ENCODE results near the gene PDE7B.

Gene PDE7B

GRCh38 chr6:135970750-135971149 lies 119.2 kb downstream of the PDE7B start:
- Histone ChIP-seq H3K36me3 (ENCODE audit: control insufficient read depth in 1 of 2, insufficient read depth in 2 of 2, low read length in 2 of 2) (no peaks in the 10 kb centered on the region), H3K4me3 (ENCODE audit: low read depth in 1 of 2, low read length in 2 of 2) (no peak overlapping the region), H3K9me3 (ENCODE audit: control insufficient read depth in 1 of 2, low read length in 2 of 2) (no peaks in the 10 kb centered on the region), H3K27me3 (ENCODE audit: low read depth, low read length) (no peaks in the 10 kb centered on the region), H3K27ac (ENCODE audit: low read length) (no peak overlapping the region), H3K4me1 (ENCODE audit: control insufficient read depth in 1 of 2, insufficient read depth in 2 of 2, low read length in 2 of 2) (no peaks in the 10 kb centered on the region)

- Histone ChIP-seq H3K36me3 (ENCODE audit: control insufficient read depth in 1 of 2, insufficient read depth in 2 of 2, low read length in 2 of 2) (no peaks in the 10 kb centered on the region), H3K4me3 (ENCODE audit: low read depth in 1 of 2, low read length in 2 of 2) (no peak overlapping the region), H3K27ac (ENCODE audit: low read length) (no peak overlapping the region), H3K9me3 (ENCODE audit: control insufficient read depth in 1 of 2, low read length in 2 of 2) (no peaks in the 10 kb centered on the region), H3K27me3 (ENCODE audit: low read depth, low read length) (no peaks in the 10 kb centered on the region), H3K4me1 (ENCODE audit: control insufficient read depth in 1 of 2, insufficient read depth in 2 of 2, low read length in 2 of 2) (no peaks in the 10 kb centered on the region)
Measured at GRCh38 chr6:135971351-135971750, 119.8 kb downstream of the PDE7B start.

GRCh38 chr6:135972150-135972549 lies 120.6 kb downstream of the PDE7B start:
- Histone ChIP-seq H3K4me3 (ENCODE audit: low read depth in 1 of 2, low read length in 2 of 2) (no peak overlapping the region), H3K27me3 (ENCODE audit: low read depth, low read length) (no peaks in the 10 kb centered on the region), H3K27ac (ENCODE audit: low read length) (no peak overlapping the region), H3K4me1 (ENCODE audit: control insufficient read depth in 1 of 2, insufficient read depth in 2 of 2, low read length in 2 of 2) (no peaks in the 10 kb centered on the region), H3K9me3 (ENCODE audit: control insufficient read depth in 1 of 2, low read length in 2 of 2) (no peaks in the 10 kb centered on the region), H3K36me3 (ENCODE audit: control insufficient read depth in 1 of 2, insufficient read depth in 2 of 2, low read length in 2 of 2) (no peaks in the 10 kb centered on the region)

- Histone ChIP-seq H3K36me3 (ENCODE audit: control insufficient read depth in 1 of 2, insufficient read depth in 2 of 2, low read length in 2 of 2) (no peaks in the 10 kb centered on the region), H3K9me3 (ENCODE audit: control insufficient read depth in 1 of 2, low read length in 2 of 2) (no peaks in the 10 kb centered on the region), H3K4me3 (ENCODE audit: low read depth in 1 of 2, low read length in 2 of 2) (no peak overlapping the region), H3K27me3 (ENCODE audit: low read depth, low read length) (no peaks in the 10 kb centered on the region), H3K27ac (ENCODE audit: low read length) (no peak overlapping the region), H3K4me1 (ENCODE audit: control insufficient read depth in 1 of 2, insufficient read depth in 2 of 2, low read length in 2 of 2) (no peaks in the 10 kb centered on the region)
Measured at GRCh38 chr6:135972586-135972985, 121.1 kb downstream of the PDE7B start.

- Histone ChIP-seq H3K27ac (ENCODE audit: low read length) (no peak overlapping the region), H3K36me3 (ENCODE audit: control insufficient read depth in 1 of 2, insufficient read depth in 2 of 2, low read length in 2 of 2) (no peaks in the 10 kb centered on the region), H3K4me3 (ENCODE audit: low read depth in 1 of 2, low read length in 2 of 2) (no peak overlapping the region), H3K4me1 (ENCODE audit: control insufficient read depth in 1 of 2, insufficient read depth in 2 of 2, low read length in 2 of 2) (no peaks in the 10 kb centered on the region), H3K9me3 (ENCODE audit: control insufficient read depth in 1 of 2, low read length in 2 of 2) (no peaks in the 10 kb centered on the region), H3K27me3 (ENCODE audit: low read depth, low read length) (no peaks in the 10 kb centered on the region)
Measured at GRCh38 chr6:135974426-135974825, 122.9 kb downstream of the PDE7B start.

- H3K9me3 ChIP-seq (ENCODE audit: control insufficient read depth in 1 of 2, low read length in 2 of 2), result no peaks in the 10 kb centered on the region
- no peaks in the 10 kb centered on the region for H3K4me1 ChIP-seq (ENCODE audit: control insufficient read depth in 1 of 2, insufficient read depth in 2 of 2, low read length in 2 of 2)
- no peaks in the 10 kb centered on the region for H3K36me3 ChIP-seq (ENCODE audit: control insufficient read depth in 1 of 2, insufficient read depth in 2 of 2, low read length in 2 of 2)
- H3K27me3 ChIP-seq (ENCODE audit: low read depth, low read length), result no peaks in the 10 kb centered on the region
- no peak overlapping the region for H3K4me3 ChIP-seq (ENCODE audit: low read depth in 1 of 2, low read length in 2 of 2)
- no peak overlapping the region for H3K27ac ChIP-seq (ENCODE audit: low read length)
Measured at GRCh38 chr6:135976585-135976984, 125.1 kb downstream of the PDE7B start.

GRCh38 chr6:135983093-135983492 lies 131.6 kb downstream of the PDE7B start:
- Histone ChIP-seq H3K27me3 (ENCODE audit: low read depth, low read length) (no peaks in the 10 kb centered on the region), H3K4me3 (ENCODE audit: low read depth in 1 of 2, low read length in 2 of 2) (no peak overlapping the region), H3K27ac (ENCODE audit: low read length) (no peak overlapping the region), H3K9me3 (ENCODE audit: control insufficient read depth in 1 of 2, low read length in 2 of 2) (no peaks in the 10 kb centered on the region), H3K4me1 (ENCODE audit: control insufficient read depth in 1 of 2, insufficient read depth in 2 of 2, low read length in 2 of 2) (no peaks in the 10 kb centered on the region), H3K36me3 (ENCODE audit: control insufficient read depth in 1 of 2, insufficient read depth in 2 of 2, low read length in 2 of 2) (no peaks in the 10 kb centered on the region)

GRCh38 chr6:135983718-135984343 lies 132.3 kb downstream of the PDE7B start:
- no peaks in the 10 kb centered on the region for H3K27me3 ChIP-seq (ENCODE audit: low read depth, low read length)

GRCh38 chr6:135985471-135985870 lies 134.0 kb downstream of the PDE7B start:
- Histone ChIP-seq H3K27ac (ENCODE audit: low read length) (no peak overlapping the region), H3K27me3 (ENCODE audit: low read depth, low read length) (no peaks in the 10 kb centered on the region)

More at GRCh38 chr6:135983718-135984343, 132.3 kb downstream of the PDE7B start:
- Histone ChIP-seq H3K4me3 (ENCODE audit: low read depth in 1 of 2, low read length in 2 of 2) (no peak overlapping the region), H3K27ac (ENCODE audit: low read length) (no peak overlapping the region), H3K9me3 (ENCODE audit: control insufficient read depth in 1 of 2, low read length in 2 of 2) (no peaks in the 10 kb centered on the region), H3K4me1 (ENCODE audit: control insufficient read depth in 1 of 2, insufficient read depth in 2 of 2, low read length in 2 of 2) (no peaks in the 10 kb centered on the region), H3K36me3 (ENCODE audit: control insufficient read depth in 1 of 2, insufficient read depth in 2 of 2, low read length in 2 of 2) (no peaks in the 10 kb centered on the region)

GRCh38 chr6:135987226-135987625 lies 135.7 kb downstream of the PDE7B start:
- Histone ChIP-seq H3K4me1 (ENCODE audit: control insufficient read depth in 1 of 2, insufficient read depth in 2 of 2, low read length in 2 of 2) (no peaks in the 10 kb centered on the region), H3K9me3 (ENCODE audit: control insufficient read depth in 1 of 2, low read length in 2 of 2) (no peaks in the 10 kb centered on the region), H3K36me3 (ENCODE audit: control insufficient read depth in 1 of 2, insufficient read depth in 2 of 2, low read length in 2 of 2) (no peaks in the 10 kb centered on the region), H3K27ac (ENCODE audit: low read length) (no peak overlapping the region), H3K4me3 (ENCODE audit: low read depth in 1 of 2, low read length in 2 of 2) (no peak overlapping the region), H3K27me3 (ENCODE audit: low read depth, low read length) (no peaks in the 10 kb centered on the region)

More at GRCh38 chr6:135985471-135985870, 134.0 kb downstream of the PDE7B start:
- no peak overlapping the region for H3K4me3 ChIP-seq (ENCODE audit: low read depth in 1 of 2, low read length in 2 of 2)
- no peaks in the 10 kb centered on the region for H3K36me3 ChIP-seq (ENCODE audit: control insufficient read depth in 1 of 2, insufficient read depth in 2 of 2, low read length in 2 of 2)
- H3K9me3 ChIP-seq (ENCODE audit: control insufficient read depth in 1 of 2, low read length in 2 of 2), result no peaks in the 10 kb centered on the region
- no peaks in the 10 kb centered on the region for H3K4me1 ChIP-seq (ENCODE audit: control insufficient read depth in 1 of 2, insufficient read depth in 2 of 2, low read length in 2 of 2)

GRCh38 chr6:135990439-135990838 lies 138.9 kb downstream of the PDE7B start:
- H3K27me3 ChIP-seq (ENCODE audit: low read depth, low read length), result no peaks in the 10 kb centered on the region
- H3K27ac ChIP-seq (ENCODE audit: low read length), result no peak overlapping the region
- H3K36me3 ChIP-seq (ENCODE audit: control insufficient read depth in 1 of 2, insufficient read depth in 2 of 2, low read length in 2 of 2), result no peaks in the 10 kb centered on the region
- H3K4me1 ChIP-seq (ENCODE audit: control insufficient read depth in 1 of 2, insufficient read depth in 2 of 2, low read length in 2 of 2), result no peaks in the 10 kb centered on the region
- no peak overlapping the region for H3K4me3 ChIP-seq (ENCODE audit: low read depth in 1 of 2, low read length in 2 of 2)
- no peaks in the 10 kb centered on the region for H3K9me3 ChIP-seq (ENCODE audit: control insufficient read depth in 1 of 2, low read length in 2 of 2)

- H3K9me3 ChIP-seq (ENCODE audit: control insufficient read depth in 1 of 2, low read length in 2 of 2), result no peaks in the 10 kb centered on the region
- H3K4me3 ChIP-seq (ENCODE audit: low read depth in 1 of 2, low read length in 2 of 2), result no peak overlapping the region
- H3K36me3 ChIP-seq (ENCODE audit: control insufficient read depth in 1 of 2, insufficient read depth in 2 of 2, low read length in 2 of 2), result no peaks in the 10 kb centered on the region
- H3K27me3 ChIP-seq (ENCODE audit: low read depth, low read length), result no peaks in the 10 kb centered on the region
- H3K27ac ChIP-seq (ENCODE audit: low read length), result no peak overlapping the region
- no peaks in the 10 kb centered on the region for H3K4me1 ChIP-seq (ENCODE audit: control insufficient read depth in 1 of 2, insufficient read depth in 2 of 2, low read length in 2 of 2)
Measured at GRCh38 chr6:135990855-135991464, 139.5 kb downstream of the PDE7B start.
